NB4 (cell line): Measurements from ENCODE around the gene CCDC152.

Experiments used
- MYC ChIP-seq: IDR thresholded peaks from 2 replicates; pipeline ENCODE4 v1.6.1; 2011; ENCODE audit warnings: low read depth, low read length
- POLR2A ChIP-seq: IDR thresholded peaks from 2 replicates; pipeline ENCODE4 v1.6.1; 2011; ENCODE audit warnings: mild to moderate bottlenecking; ENCODE audit not compliant: insufficient read length; ENCODE audit errors: extremely low read depth
- TF ChIP-seq, protein P1 (sequence below): IDR thresholded peaks from one replicate; pipeline ENCODE4 v1.5.1; 2012; ENCODE audit warnings: low read depth, low read length

DNA sequence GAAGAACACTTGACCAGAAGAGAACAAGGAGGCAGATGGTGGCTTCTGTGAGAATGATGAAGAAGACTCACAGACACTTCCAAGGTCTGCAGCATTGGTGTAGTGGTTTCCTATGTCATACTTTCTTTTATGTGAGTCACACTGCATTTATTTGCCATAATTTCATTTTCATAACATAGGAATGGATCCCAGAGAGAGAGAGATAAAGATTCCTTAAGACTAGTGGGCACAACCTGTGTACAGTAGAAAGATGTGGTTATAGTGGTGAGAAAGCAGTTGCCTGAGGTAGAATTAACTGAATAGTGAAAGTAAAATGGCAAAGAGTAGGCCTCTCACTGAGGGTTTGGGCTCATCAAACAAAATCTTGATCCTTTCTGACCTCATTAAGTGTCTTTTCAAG is 7.6 kb upstream of the CCDC152 start:
- no peak for TF ChIP-seq POLR2A
- TF ChIP-seq, protein P1, sequence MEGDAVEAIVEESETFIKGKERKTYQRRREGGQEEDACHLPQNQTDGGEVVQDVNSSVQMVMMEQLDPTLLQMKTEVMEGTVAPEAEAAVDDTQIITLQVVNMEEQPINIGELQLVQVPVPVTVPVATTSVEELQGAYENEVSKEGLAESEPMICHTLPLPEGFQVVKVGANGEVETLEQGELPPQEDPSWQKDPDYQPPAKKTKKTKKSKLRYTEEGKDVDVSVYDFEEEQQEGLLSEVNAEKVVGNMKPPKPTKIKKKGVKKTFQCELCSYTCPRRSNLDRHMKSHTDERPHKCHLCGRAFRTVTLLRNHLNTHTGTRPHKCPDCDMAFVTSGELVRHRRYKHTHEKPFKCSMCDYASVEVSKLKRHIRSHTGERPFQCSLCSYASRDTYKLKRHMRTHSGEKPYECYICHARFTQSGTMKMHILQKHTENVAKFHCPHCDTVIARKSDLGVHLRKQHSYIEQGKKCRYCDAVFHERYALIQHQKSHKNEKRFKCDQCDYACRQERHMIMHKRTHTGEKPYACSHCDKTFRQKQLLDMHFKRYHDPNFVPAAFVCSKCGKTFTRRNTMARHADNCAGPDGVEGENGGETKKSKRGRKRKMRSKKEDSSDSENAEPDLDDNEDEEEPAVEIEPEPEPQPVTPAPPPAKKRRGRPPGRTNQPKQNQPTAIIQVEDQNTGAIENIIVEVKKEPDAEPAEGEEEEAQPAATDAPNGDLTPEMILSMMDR: no peak
- TF ChIP-seq MYC: no peak
